ENCODE measurements around the gene MOG.
"Not testable (repeated sequence)": the region's sequence is repeated elsewhere in the genome, so short reads cannot be mapped to it uniquely, and the experiment has no call there.

Gene MOG

GRCh38 chr6:29667158-29667557, 10.3 kb downstream of the MOG start:
- no peak for TF ChIP-seq CTCF (conservative IDR thresholded peaks at IDR 0.05)
- no peak overlapping the region for H3K27ac ChIP-seq

- no peak for TF ChIP-seq CTCF (conservative IDR thresholded peaks at IDR 0.05)
- no peak overlapping the region for H3K27ac ChIP-seq
Measured at GRCh38 chr6:29671026-29671425, 14.1 kb downstream of the MOG start.

- not testable (repeated sequence) for H3K27ac ChIP-seq
Measured at GRCh38 chr6:29672116-29672515, 15.2 kb downstream of the MOG start.

GRCh38 chr6:29673161-29673560, 16.3 kb downstream of the MOG start:
- TF ChIP-seq CTCF (conservative IDR thresholded peaks at IDR 0.05): no peak

GRCh38 chr6:29674008-29674407, 17.1 kb downstream of the MOG start:
- TF ChIP-seq CTCF (conservative IDR thresholded peaks at IDR 0.05): no peak

More at GRCh38 chr6:29673161-29673560, 16.3 kb downstream of the MOG start:
- no peak overlapping the region for H3K27ac ChIP-seq

GRCh38 chr6:29675561-29675960, 18.7 kb downstream of the MOG start:
- H3K27ac ChIP-seq: no peak overlapping the region
- no peak for TF ChIP-seq CTCF (conservative IDR thresholded peaks at IDR 0.05)

More at GRCh38 chr6:29674008-29674407, 17.1 kb downstream of the MOG start:
- no peak overlapping the region for H3K27ac ChIP-seq

- H3K27ac ChIP-seq: no peak overlapping the region
Measured at GRCh38 chr6:29676981-29677601, 20.2 kb downstream of the MOG start.

More at GRCh38 chr6:29676981-29677601, 20.2 kb downstream of the MOG start:
- TF ChIP-seq CTCF (conservative IDR thresholded peaks at IDR 0.05): no peak

Data from VCaP (cell line).